H1 (cell line): Measurements from ENCODE around the gene RAPGEF6. TPM values are rescaled to one million over a fixed set of nuclear protein-coding genes. Genes with fewer than 3 reads are reported as not detected.

Experiments
- CTCF ChIA-PET: fragments of 300-600 bp; sonication (Branson Sonifier 250); formaldehyde crosslinking; loops from one replicate; lab custom pipeline; 2021; ENCODE audit not compliant: partially characterized antibody; lab: Charles Lee
- POLR2A ChIA-PET: fragments of 300-600 bp; sonication (Branson Sonifier 250); formaldehyde crosslinking; loops from one replicate; lab custom pipeline; 2021; ENCODE audit warnings: inconsistent platforms; ENCODE audit not compliant: partially characterized antibody; lab: Charles Lee
- DNase-seq, 2 experiments: peaks; one replicate each; pipeline versions ENCODE4 v3.0.0 to v3.0.0-alpha.2; 2010 to 2022; ENCODE audit warnings: low spot score in 2 of 2, low read depth in 1 of 2, mixed read lengths in 1 of 2
- FAIRE-seq: peaks from 2 replicates; lab custom pipeline; 2011; peaks lifted over from hg19 to GRCh38; lab: Jason Lieb, UNC
- H2AFZ ChIP-seq: 2 replicates; pipeline ENCODE4 v1.8.1; 2012; ENCODE audit warnings: low read length, inconsistent platforms
- H2AK5ac ChIP-seq: 2 replicates; pipeline ENCODE4 v1.6.1; 2013; ENCODE audit warnings: low read depth, low read length
- H2BK120ac ChIP-seq: replicated peaks from 2 replicates; pipeline ENCODE3; 2013; ENCODE audit warnings: low read depth, low read length, inconsistent platforms
- H2BK12ac ChIP-seq: 2 replicates; pipeline ENCODE4 v1.6.1; 2013; ENCODE audit warnings: low read depth, low read length
- H2BK15ac ChIP-seq: 2 replicates; pipeline ENCODE4 v1.6.1; 2013; ENCODE audit warnings: low read length
- H2BK20ac ChIP-seq: 2 replicates; pipeline ENCODE4 v1.6.1; 2013; ENCODE audit warnings: low read length
- H2BK5ac ChIP-seq: 2 replicates; pipeline ENCODE4 v1.6.1; 2013; ENCODE audit warnings: low read depth, low read length
- H3K14ac ChIP-seq: 2 replicates; pipeline ENCODE4 v1.6.1; 2013; ENCODE audit warnings: inconsistent platforms; ENCODE audit not compliant: insufficient read length
- H3K18ac ChIP-seq: 2 replicates; pipeline ENCODE4 v1.6.1; 2013; ENCODE audit warnings: low read length; ENCODE audit errors: extremely low read depth
- H3K23ac ChIP-seq: 2 replicates; pipeline ENCODE4 v1.6.1; 2013; ENCODE audit warnings: inconsistent platforms; ENCODE audit not compliant: insufficient read length
- H3K23me2 ChIP-seq: 2 replicates; pipeline ENCODE4 v1.6.1; 2013; ENCODE audit warnings: low read depth, low read length
- H3K27ac ChIP-seq: 2 replicates; pipeline ENCODE4 v1.6.1; 2011; ENCODE audit warnings: low read depth, low read length, inconsistent platforms
- H3K27me3 ChIP-seq, 4 experiments: replicated peaks in 1 of 4; 1 replicate in 1 of 4; 2 replicates in 3 of 4; pipeline versions ENCODE4 v1.6.1 to v1.8.1; 2011 to 2013; ENCODE audit warnings: low read length in 3 of 4, mild to moderate bottlenecking in 3 of 4, inconsistent platforms in 2 of 4, mixed read lengths in 2 of 4, moderate library complexity in 1 of 4; ENCODE audit not compliant: control insufficient read depth in 3 of 4, insufficient read depth in 3 of 4; ENCODE audit errors: extremely low read depth in 1 of 4
- H3K36me3 ChIP-seq, 4 experiments: 2 replicates each; pipeline versions ENCODE4 v1.6.1 to v1.8.1; 2011 to 2013; ENCODE audit warnings: mild to moderate bottlenecking in 4 of 4, low read length in 3 of 4, moderate library complexity in 2 of 4, control low read depth in 1 of 4, inconsistent platforms in 1 of 4; ENCODE audit not compliant: insufficient read depth in 4 of 4, control insufficient read depth in 2 of 4
- H3K4ac ChIP-seq: replicated peaks from 2 replicates; pipeline ENCODE3; 2013; ENCODE audit warnings: low read length, low read depth, mixed read lengths, inconsistent platforms; ENCODE audit not compliant: insufficient read length
- H3K4me1 ChIP-seq, 4 experiments: replicated peaks in 1 of 4; 1 replicate in 1 of 4; 2 replicates in 3 of 4; pipeline versions ENCODE4 v1.6.1 to v1.8.1; 2011 to 2013; ENCODE audit warnings: low read length in 3 of 4, inconsistent platforms in 2 of 4, mixed read lengths in 1 of 4; ENCODE audit not compliant: insufficient read depth in 4 of 4, control insufficient read depth in 3 of 4
- H3K4me2 ChIP-seq, 2 experiments: 2 replicates each; pipeline versions ENCODE4 v1.6.1 to v1.8.1; 2011 to 2013; ENCODE audit warnings: low read depth in 2 of 2, low read length in 2 of 2, control low read depth in 1 of 2, inconsistent platforms in 1 of 2, mild to moderate bottlenecking in 1 of 2; ENCODE audit not compliant: insufficient read depth in 1 of 2
- H3K4me3 ChIP-seq, 4 experiments: fragments of 200-600, 300-600 bp in 1 of 4; sonication (generic), shearing (Covaris generic), sonication (Bioruptor Twin) in 1 of 4; 2 replicates each; pipeline versions ENCODE4 v1.5.1 to v1.8.1; 2011 to 2016; ENCODE audit warnings: low read length in 4 of 4, low read depth in 3 of 4, control low read depth in 2 of 4, inconsistent platforms in 2 of 4, mild to moderate bottlenecking in 2 of 4, mixed read lengths in 1 of 4, moderate library complexity in 1 of 4; ENCODE audit not compliant: insufficient read depth in 2 of 4; ENCODE audit errors: extremely low read depth in 1 of 4
- H3K56ac ChIP-seq: replicated peaks from 2 replicates; pipeline ENCODE3; 2013; ENCODE audit warnings: low read depth, mild to moderate bottlenecking, mixed read lengths, low read length, inconsistent platforms; ENCODE audit not compliant: insufficient read length
- H3K79me1 ChIP-seq: 2 replicates; pipeline ENCODE4 v1.6.1; 2013; ENCODE audit warnings: low read depth, low read length, control low read depth
- H3K79me2 ChIP-seq, 2 experiments: 2 replicates each; pipeline versions ENCODE4 v1.6.1 to v1.8.1; 2012 to 2013; ENCODE audit warnings: low read length in 2 of 2, mild to moderate bottlenecking in 2 of 2, inconsistent platforms in 1 of 2; ENCODE audit not compliant: insufficient read depth in 2 of 2, control insufficient read depth in 1 of 2
- H3K9ac ChIP-seq, 4 experiments: replicated peaks in 1 of 4; 1 replicate in 1 of 4; 2 replicates in 3 of 4; pipeline versions ENCODE4 v1.6.1 to v1.8.1; 2011 to 2013; ENCODE audit warnings: low read depth in 3 of 4, low read length in 3 of 4, control low read depth in 2 of 4, mild to moderate bottlenecking in 2 of 4, moderate library complexity in 2 of 4, inconsistent platforms in 1 of 4; ENCODE audit errors: extremely low read depth in 1 of 4
- H3K9me3 ChIP-seq, 2 experiments: 2 replicates each; pipeline versions ENCODE4 v1.6.1 to v1.8.1; 2012 to 2013; ENCODE audit warnings: mild to moderate bottlenecking in 2 of 2, moderate library complexity in 2 of 2, control low read depth in 1 of 2, inconsistent platforms in 1 of 2, low read depth in 1 of 2, low read length in 1 of 2, mixed read lengths in 1 of 2; ENCODE audit not compliant: insufficient read depth in 2 of 2
- H4K20me1 ChIP-seq, 2 experiments: replicated peaks in 1 of 2; 2 replicates each; pipeline versions ENCODE3 to v1.8.1; 2011 to 2013; ENCODE audit warnings: inconsistent platforms in 2 of 2, low read length in 2 of 2, mild to moderate bottlenecking in 1 of 2; ENCODE audit not compliant: insufficient read depth in 2 of 2, control insufficient read depth in 1 of 2
- H4K5ac ChIP-seq: 2 replicates; pipeline ENCODE4 v1.6.1; 2013; ENCODE audit warnings: low read length, low read depth, mixed read lengths, inconsistent platforms; ENCODE audit not compliant: insufficient read length
- H4K8ac ChIP-seq: 2 replicates; pipeline ENCODE4 v1.8.0; 2013; ENCODE audit warnings: mild to moderate bottlenecking, moderate library complexity, low read length, inconsistent platforms; ENCODE audit not compliant: insufficient read depth; ENCODE audit errors: extremely low read depth
- H4K91ac ChIP-seq: replicated peaks from 2 replicates; pipeline ENCODE3; 2013; ENCODE audit warnings: low read length, mixed read lengths, inconsistent platforms; ENCODE audit not compliant: insufficient read length
- ATF2 ChIP-seq: IDR thresholded peaks from 2 replicates; pipeline ENCODE4 v1.6.1; 2012; ENCODE audit warnings: low read length, inconsistent platforms
- CHD2 ChIP-seq: IDR thresholded peaks from 2 replicates; pipeline ENCODE4 v1.6.1; 2012; ENCODE audit warnings: low read length, improper control_type of control experiment
- CREB1 ChIP-seq: IDR thresholded peaks from 2 replicates; pipeline ENCODE4 v1.6.1; 2012; ENCODE audit warnings: inconsistent platforms
- EP300 ChIP-seq, 2 experiments: IDR thresholded peaks; 1 replicate in 1 of 2; 2 replicates in 1 of 2; pipeline ENCODE4 v1.6.1; 2011 to 2012; ENCODE audit warnings: low read depth in 2 of 2, low read length in 2 of 2, mild to moderate bottlenecking in 2 of 2, borderline replicate concordance in 1 of 2, inconsistent platforms in 1 of 2, moderate library complexity in 1 of 2
- POLR2A ChIP-seq, 2 experiments: IDR thresholded peaks; 1 replicate in 1 of 2; 2 replicates in 1 of 2; pipeline ENCODE4 v1.6.1; 2011; ENCODE audit warnings: low read depth in 2 of 2, low read length in 2 of 2, mild to moderate bottlenecking in 2 of 2; ENCODE audit errors: control extremely low read depth in 1 of 2
- SP2 ChIP-seq: IDR thresholded peaks from 2 replicates; pipeline ENCODE4 v1.6.1; 2012; ENCODE audit warnings: mild to moderate bottlenecking, low read length, inconsistent platforms
- SP4 ChIP-seq: IDR thresholded peaks from 2 replicates; pipeline ENCODE4 v1.6.1; 2012; ENCODE audit warnings: low read length, inconsistent platforms
- TCF12 ChIP-seq: IDR thresholded peaks from 2 replicates; pipeline ENCODE4 v1.6.1; 2011; ENCODE audit warnings: low read depth, mild to moderate bottlenecking, low read length
- WGBS, 2 experiments: shearing (Covaris generic) in 1 of 2; methylation state at CpG; one replicate each; pipeline versions ENCODE4 v1.1.6 to v1.1.7; 2013 to 2015; ENCODE audit warnings: low lambda C conversion rate in 2 of 2, mixed read lengths in 2 of 2, inconsistent platforms in 1 of 2, low coverage in 1 of 2, missing lambda C conversion rate in 1 of 2; ENCODE audit not compliant: insufficient replicate concordance in 2 of 2, insufficient coverage in 1 of 2, insufficient read length in 1 of 2; ENCODE audit errors: extremely low coverage in 1 of 2, missing lambda C conversion rate in 1 of 2; 5-methylcytosine and 5-hydroxymethylcytosine counted together
- polyA plus RNA-seq, 7 experiments: library from polyadenylated mRNA; depleted of rRNA in 3 of 7; stranded (reverse) in 5 of 7; unstranded in 2 of 7; fragments of >200 nt in 5 of 7; fragments of 200-250 nt in 2 of 7; gene quantifications; 1 replicate in 5 of 7; 2 replicates in 1 of 7; 4 replicates in 1 of 7; pipeline versions ENCODE4 v1.2.1 to v1.2.3, GENCODE V29; 2011 to 2013; ENCODE audit warnings: missing spikeins in 2 of 7, mixed read lengths in 2 of 7
- total RNA-seq: library from RNA; stranded (reverse); fragmentation: NEBNext Ultra II Directional; extraction: Animal tissue kit (Norgen Biotek cat#: 25700); gene quantifications from 2 replicates; pipeline ENCODE4 v1.2.1, GENCODE V29; 2021

The RAPGEF6 gene
- total and polyA plus RNA-seq, 2 of the 8 experiments (the other 6 are each of a cell fraction or from before 2014, with no cell fraction given), result 4.8 to 20.0 TPM

- Histone ChIP-seq H3K56ac (no peak overlapping the region), H3K9ac (no peak overlapping the region), H3K79me2 (0 out of 4 replicates have a peak, but pooled peaks cover 0 to 2% of the 10 kb centered on the region in 2 experiments), H2AFZ (no peak overlapping the region), H4K5ac (no peak overlapping the region), H3K23me2 (no peaks in the 10 kb centered on the region), H4K8ac (no peak overlapping the region), H3K14ac (no peak overlapping the region), H3K27me3 (no peaks in the 10 kb centered on the region), H3K27ac (no peak overlapping the region), H3K9me3 (no peaks in the 10 kb centered on the region), H3K4me1 (peaks cover 0 to 4% (median 0%) of the 10 kb centered on the region in 4 experiments; a peak in 1 of 7 replicates)
- no peak for FAIRE-seq
- POLR2A ChIA-PET, result no interaction called here
- no peak for DNase-seq
- no peak for TF ChIP-seq EP300 (IDR thresholded peaks at IDR 0.05; ENCODE audit: borderline replicate concordance in 1 of 2, low read depth in 2 of 2, low read length in 2 of 2)
- TF ChIP-seq CHD2, result no peak
- no peak for TF ChIP-seq CREB1
- TF ChIP-seq SP2, result no peak
- no peak for TF ChIP-seq ATF2
- TF ChIP-seq POLR2A (IDR thresholded peaks at IDR 0.05; ENCODE audit: control extremely low read depth in 1 of 2, low read depth in 2 of 2, low read length in 2 of 2), result no peak
- TF ChIP-seq SP4, result no peak
- TF ChIP-seq TCF12, result no peak
- TF ChIP-seq, all 59 proteins: peak for 0
- no peak overlapping the region for H3K18ac ChIP-seq
- H3K4me2 ChIP-seq, result no peak overlapping the region
- H4K20me1 ChIP-seq, result peaks cover 0 to 6% of the 10 kb centered on the region in 2 experiments
- no peak overlapping the region for H2BK120ac ChIP-seq
- no peak overlapping the region for H2BK12ac ChIP-seq
- no peak overlapping the region for H4K91ac ChIP-seq
- CTCF ChIA-PET, result interaction anchor here (0.8 to 2.8 kb wide), 10 partner anchors 8 to 1670 kb away, joined by 3 to 13 read pairs (median 5); partner anchors contain the start of gene HINT1
- H3K4me3 ChIP-seq, result no peak overlapping the region
- H2BK20ac ChIP-seq, result no peak overlapping the region
- 86% methylated on average over 4 of the region's 4 CpGs; no CpG with 5 or more reads in 1 of the 2 experiments for WGBS, 2 experiments
- no peaks in the 10 kb centered on the region; the same call in 1 of the 2 replicates for H3K79me1 ChIP-seq
- H2AK5ac ChIP-seq, result no peak overlapping the region
- peak overlapping the region; percentile 37 for H3K23ac ChIP-seq
- H3K4ac ChIP-seq, result no peak overlapping the region
- no peak overlapping the region for H2BK15ac ChIP-seq
- H3K36me3 ChIP-seq, result no peaks in the 10 kb centered on the region
- H2BK5ac ChIP-seq, result no peak overlapping the region
Observed at GRCh38 chr5:131381021-131381420, 254.0 kb downstream of the RAPGEF6 start.
